ENCODE data around the gene SORCS2.

GRCh38 chr4:7787067-7787466 is 594.7 kb downstream of the SORCS2 start:
- TF ChIP-seq POLR2A (IDR thresholded peaks at IDR 0.05; ENCODE audit: low read length) = no peak
- no peak for TF ChIP-seq GATA1 (IDR thresholded peaks at IDR 0.05; ENCODE audit: low read depth, low read length)
